Left colon (tissue), 2 donors: ENCODE results near the gene ISL2. TPM values are rescaled to one million over a fixed set of nuclear protein-coding genes. Genes with fewer than 3 reads are reported as not detected.
"Not testable (repeated sequence)": the region's sequence is repeated elsewhere in the genome, so short reads cannot be mapped to it uniquely, and the experiment has no call there.

Source experiments
- ATAC-seq: fragments of 200-7000 bp; cut with Tn5 transposase; one replicate; pipeline ENCODE4 v1.9.1; 2020; ENCODE audit warnings: mild to moderate bottlenecking, moderate library complexity
- DNase-seq, 2 donors: peaks; one replicate each; pipeline ENCODE4 v3.0.0-alpha.2; 2020
- intact Hi-C, 2 donors: fragments of 100-400 bp; cut with DNase I in 1 of 2; cut with micrococcal nuclease in 1 of 2; formaldehyde crosslinking; loops; one replicate each; pipeline versions ENCODE4 v1.11.2 to v1.14.0; 2022; cut with DNase I, micrococcal nuclease
- long read RNA-seq: library from polyadenylated mRNA; unstranded; transcript quantifications from one replicate; pipeline ENCODE4 v2.0.0, GENCODE V29; 2021
- total RNA-seq, 2 donors: library from RNA; stranded (reverse); fragmentation: NEBNext Ultra II Directional; extraction: Animal tissue kit (Norgen Biotek cat#: 25700); gene quantifications; one replicate each; pipeline ENCODE4 v1.2.1, GENCODE V29; 2021
- donor health status: DM: no; HTN: no; CAD: no.
- donor health status: DM: yes; HTN: yes; CAD: no.

Gene ISL2
- total RNA-seq: under 1 TPM; 0.24 to 0.95 TPM
- long read RNA-seq, partial matches to known transcripts: 0 of 1 reads
- long read RNA-seq, other reads (novel, unspliced or antisense): 1 of 1 reads

DNA sequence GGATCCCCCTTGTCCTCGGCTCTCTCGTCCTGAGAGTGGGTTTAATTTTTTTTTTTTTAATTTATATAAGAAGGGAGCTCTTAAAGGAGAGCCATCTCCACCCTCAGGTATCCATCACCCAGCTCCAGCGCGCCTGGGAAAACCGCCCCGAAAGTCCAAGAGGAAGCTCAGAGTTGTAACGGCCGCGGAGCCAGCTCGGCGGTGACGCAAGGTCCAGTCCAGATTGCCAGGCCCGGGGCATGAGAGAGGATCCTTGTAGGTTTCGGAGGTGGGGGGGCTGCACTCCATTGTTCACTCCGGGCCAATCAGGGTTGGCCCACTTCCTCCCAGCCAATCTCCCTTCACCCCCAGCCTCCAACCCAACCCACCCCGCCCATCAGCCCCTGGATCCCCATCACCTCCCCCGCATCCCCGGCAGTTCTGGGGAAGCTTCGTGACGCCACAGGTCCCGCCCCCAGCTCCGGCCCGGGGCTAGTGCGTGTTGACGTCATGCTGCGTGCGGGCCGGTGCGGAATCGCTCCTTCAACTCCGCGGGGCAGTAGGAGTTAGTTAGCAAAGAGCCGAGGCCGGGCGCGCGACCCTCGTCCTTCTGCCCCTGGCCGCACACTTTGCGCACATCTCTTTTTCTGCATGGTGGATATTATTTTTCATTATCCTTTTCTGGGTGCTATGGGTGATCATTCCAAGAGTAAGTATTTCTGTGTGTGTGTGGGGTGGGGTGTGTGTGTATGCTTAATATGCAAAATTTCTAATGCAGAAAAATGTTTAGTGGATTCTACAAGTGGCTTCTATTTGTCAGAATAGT, at the start of gene ISL2:
Gene ISL2 (plus strand): TSS at position 520 of the 805 bp plus-strand sequence. CDS start 111 bp downstream, at position 631.
- intact Hi-C loops: no loop called here
- ATAC-seq (peak; percentile 12), DNase-seq (peak; percentile 79 to 81)

DNA sequence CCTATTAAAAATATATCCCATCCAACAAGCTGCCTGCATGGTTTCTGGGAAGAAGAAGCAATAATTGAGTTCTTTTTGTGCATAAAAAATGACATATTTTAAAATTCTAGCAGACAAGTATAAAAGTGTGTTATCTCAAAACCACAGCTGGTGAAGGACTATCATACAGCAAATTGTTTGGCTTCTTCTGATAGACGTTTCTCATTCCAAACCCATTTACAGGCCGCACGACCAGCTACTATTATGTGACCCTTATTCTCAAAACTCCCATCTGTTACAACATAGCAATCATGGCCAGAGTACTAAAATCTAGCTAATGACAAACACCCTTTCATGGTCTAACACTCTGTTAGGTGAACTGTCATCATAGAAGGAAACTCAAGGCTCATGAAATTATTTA, 47.0 kb upstream of the ISL2 start:
- intact Hi-C loops: no loop called here
- DNase-seq (no peak), ATAC-seq (no peak)

DNA sequence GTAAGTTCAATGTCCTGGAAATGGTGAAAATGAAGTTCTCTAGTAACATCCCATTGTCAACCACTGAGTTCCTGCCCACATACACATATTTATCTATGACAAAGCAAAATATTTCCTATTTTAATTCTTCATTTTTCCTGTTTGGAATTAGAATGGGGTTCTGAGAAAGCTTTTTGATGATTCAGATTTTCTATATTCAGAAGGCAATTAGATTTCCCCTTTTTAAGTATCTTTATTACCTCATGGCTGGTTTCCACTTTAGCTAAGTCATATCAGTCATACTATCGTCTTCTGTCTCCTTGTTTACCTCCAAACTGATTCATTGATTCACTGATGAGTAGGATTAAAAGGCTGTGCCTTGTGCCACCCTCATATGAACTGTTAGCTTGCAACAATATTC, 43.2 kb upstream of the ISL2 start:
- ATAC-seq (no peak), DNase-seq (no peak)
- intact Hi-C loops: no loop called here

DNA sequence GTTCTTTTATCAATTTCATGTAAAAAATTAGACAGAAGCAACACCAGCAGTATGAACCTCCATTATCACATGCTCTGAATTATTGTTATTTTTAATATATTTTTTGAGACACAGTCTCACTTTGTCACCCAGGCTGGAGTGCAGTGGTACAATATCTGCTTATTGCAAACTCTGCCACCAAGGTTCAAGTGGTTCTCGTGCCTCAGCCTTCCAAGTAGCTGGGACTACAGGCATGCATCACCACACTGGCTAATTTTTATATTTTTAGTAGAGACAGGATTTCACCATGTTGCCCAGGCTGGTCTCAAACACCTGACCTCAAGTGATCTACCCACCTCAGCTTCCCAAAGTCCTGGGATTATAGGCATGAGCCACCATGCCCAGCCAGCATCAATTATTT, 42.1 kb upstream of the ISL2 start:
- ATAC-seq, intact Hi-C loops, DNase-seq: not testable (repeated sequence)

DNA sequence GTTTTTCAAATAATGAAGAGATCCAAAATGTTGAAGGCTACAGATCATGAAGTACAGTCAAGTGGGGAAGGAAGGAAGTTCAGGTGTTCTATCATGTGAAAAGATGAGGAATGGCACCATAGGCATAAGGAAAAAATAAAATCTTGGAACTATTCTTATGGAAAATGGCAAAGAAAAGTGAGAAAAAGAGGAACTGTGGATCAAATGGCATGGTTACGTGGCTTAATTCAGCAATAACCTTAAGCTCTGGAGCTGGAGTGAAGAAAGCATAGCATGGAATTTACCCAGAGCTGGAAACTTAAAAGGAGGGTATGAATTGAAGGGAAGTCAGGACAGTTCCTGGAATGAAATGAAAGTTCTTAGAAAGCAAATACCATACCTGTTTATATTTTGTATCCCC, 39.7 kb upstream of the ISL2 start:
- ATAC-seq (no peak), DNase-seq (no peak)
- intact Hi-C loops: no loop called here

DNA sequence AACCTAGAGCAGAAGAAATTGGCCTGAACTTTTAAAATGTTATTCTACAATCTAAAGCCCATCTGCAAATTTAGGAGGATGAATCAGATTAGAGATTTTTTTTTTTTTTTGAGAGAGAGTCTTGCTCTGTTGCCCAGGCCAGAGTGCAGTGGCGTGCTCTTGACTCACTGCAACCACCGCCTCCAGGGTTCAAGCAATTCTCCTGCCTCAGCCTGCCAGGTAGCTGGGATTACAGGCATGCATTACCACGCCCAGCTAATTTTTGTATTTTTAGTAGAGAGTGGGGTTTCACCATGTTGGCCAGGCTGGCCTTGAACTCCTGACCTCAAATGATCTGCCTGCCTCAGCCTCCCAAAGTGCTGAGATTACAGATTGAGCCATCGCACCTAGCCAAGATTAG, 38.6 kb upstream of the ISL2 start:
- DNase-seq, intact Hi-C loops, ATAC-seq: not testable (repeated sequence)

DNA sequence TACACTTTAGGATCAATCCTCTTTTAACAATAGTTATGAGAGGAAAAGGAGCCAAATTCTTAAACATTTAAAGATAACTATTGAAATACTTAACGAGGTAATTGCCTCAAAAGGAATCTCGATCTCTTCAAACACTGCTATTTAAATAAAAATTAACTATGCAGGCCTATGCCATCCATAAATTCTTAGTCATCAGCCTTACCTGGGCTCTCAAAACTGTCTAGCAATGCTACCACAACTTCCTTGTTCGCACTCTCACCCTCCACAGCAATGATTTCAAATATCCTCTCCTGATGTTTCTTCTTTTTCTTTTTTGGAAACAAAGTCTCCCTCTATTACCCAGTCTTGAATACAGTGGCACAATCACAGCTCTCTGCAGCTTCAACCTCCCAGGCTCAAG, 37.6 kb upstream of the ISL2 start:
- ATAC-seq (peak; percentile 95), DNase-seq (no peak)
- intact Hi-C loops: no loop called here

DNA sequence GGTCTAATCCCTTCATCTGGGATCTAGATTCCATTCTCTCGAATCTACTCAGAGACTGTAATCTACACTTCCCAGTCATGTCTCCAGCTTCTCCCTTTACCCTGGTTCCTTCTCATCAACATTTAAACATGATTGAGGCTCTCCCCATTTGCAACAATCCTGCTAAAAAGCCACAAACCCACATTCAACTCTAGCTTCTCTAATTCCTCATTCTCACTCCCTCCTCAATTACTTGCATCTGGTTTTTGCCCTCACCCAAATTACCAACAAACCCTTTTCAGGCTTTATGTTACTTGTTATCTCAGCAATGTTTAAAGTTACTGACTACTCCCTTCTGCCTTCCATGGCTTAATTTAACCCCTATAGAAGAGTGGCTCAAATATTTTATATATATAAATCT, 36.8 kb upstream of the ISL2 start:
- DNase-seq (no peak), ATAC-seq (no peak)
- intact Hi-C loops: no loop called here

DNA sequence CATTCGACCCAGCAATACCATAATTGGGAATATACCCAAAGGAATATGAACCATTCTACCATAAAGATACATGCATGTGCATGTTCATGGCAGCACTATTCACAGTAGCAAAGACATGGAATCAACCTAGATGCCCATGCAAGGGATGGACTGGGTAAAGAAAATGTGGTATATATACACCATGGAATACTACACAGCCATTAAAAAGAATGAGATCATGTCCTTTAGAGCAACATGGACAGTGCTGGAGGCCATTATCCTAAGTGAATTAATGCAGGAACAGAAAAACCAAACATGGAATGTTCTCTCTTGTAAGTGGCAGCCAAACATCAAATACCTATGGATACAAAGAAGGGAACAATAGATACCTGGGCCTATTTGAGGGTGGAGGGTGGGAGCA, 32.7 kb upstream of the ISL2 start:
- ATAC-seq (no peak), DNase-seq (no peak)
- intact Hi-C loops: no loop called here

DNA sequence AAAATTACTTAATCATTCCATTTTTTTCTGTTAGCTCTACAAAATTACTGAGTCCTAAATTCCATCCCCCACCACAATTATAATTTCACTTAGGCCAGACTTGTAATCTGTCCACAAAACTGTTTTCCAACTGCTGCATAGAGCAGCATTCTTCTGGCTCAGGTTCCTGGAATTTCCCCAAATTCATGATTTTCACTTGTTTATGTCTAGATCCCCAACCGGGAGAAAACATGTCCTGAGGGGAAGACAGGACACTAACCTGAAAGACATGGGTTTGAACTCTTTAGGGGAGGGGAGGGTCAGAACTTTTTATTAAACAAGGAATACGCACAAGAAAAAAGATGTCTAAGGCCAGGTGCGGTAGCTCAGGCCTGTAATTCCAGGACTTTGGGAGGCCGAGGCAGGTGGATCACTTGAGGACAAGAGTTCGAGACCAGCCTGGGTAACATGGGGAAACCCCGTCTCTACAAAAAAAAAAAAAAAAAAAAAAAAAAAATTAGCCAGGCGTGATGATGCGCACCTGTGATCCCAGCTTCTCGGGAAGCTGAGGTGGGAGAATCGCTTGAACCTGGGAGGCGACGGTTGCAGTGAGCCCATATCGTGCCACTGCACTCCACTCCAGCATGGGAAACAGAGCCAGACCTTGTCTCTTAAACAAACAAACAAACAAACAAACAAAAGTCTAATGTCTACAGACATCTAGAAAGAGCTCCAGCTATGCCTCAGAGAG, 26.8 kb upstream of the ISL2 start:
- intact Hi-C loops: no loop called here
- DNase-seq (no peak), ATAC-seq (no peak)

DNA sequence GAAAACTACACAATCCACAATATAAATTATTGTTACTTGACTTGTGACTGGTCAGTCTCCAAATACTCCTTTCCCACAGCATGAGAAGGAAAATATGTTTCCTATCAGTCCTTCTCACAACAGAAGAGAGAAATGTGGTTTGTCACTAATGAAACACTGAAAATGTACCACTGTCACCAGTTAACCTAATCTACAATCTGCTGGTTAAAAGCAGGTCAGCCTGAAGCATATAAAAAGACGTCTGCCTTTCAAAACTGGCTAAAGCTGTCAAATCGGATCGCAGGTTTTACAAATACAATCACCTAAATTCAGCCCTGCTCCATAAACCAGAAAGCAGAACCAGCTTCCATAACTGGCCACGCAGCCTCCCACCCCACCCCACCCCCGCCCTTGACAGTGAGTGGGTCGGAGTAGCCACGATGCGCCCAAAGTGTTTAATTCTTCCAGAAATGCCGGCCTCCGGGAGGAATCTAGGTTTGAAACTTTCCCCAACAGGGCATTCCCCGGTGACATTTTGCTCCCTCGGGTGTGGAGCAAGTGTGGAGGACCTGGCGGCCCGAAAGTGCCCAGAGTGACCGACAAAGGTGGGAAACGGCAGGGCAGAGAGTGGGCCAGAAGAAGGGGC, 26.0 kb upstream of the ISL2 start:
- DNase-seq (no peak), ATAC-seq (peak; percentile 25)
- intact Hi-C loops: no loop called here

DNA sequence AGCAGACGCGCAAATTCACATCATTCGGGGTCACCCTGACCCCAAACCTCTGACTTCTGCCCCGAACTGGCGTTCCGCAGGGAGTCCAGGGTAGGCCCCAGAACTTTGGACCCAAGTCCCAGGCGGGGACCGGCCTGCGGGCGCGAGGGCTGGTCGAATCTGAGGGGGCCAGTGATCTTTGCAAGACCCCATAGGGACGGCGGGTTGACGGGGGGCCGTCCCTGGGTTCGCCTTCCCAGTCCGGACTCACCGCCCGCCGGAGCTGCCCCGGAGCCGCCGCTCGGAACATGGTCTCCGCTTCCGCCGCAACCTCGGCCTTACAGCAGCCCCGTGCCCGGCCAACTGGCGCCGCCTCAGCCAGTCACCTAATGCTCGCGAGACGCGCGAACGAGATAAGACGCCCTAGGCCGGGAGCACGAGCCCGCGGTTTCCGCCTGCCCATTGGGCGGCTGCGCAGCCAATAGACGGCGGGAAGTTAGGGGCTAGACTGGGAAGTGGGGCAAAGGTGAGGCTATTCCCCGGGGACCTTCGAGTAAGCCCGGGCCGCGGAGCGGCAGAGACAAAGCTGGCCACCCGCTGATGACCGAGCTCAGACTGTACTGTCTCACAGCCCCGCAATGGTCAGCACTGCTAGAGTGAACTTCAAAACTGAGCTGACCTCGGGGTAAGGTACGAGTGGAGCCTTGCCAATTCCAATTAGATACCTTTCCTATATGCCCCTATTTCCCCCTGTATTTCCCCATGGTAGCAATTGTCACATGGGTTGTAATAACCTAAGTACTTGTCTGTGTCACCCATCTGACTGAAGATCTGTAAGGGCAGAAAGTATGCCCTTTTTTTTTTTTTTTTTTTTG, 25.2 kb upstream of the ISL2 start, which contains the start of gene ETFA:
Gene ETFA (minus strand): TSS at position 370 of the 854 bp plus-strand sequence. CDS start 81 bp downstream, at position 289.
- intact Hi-C loops: no loop called here
- peak; percentile 97 for ATAC-seq
- DNase-seq: peak; percentile 98 to 99

DNA sequence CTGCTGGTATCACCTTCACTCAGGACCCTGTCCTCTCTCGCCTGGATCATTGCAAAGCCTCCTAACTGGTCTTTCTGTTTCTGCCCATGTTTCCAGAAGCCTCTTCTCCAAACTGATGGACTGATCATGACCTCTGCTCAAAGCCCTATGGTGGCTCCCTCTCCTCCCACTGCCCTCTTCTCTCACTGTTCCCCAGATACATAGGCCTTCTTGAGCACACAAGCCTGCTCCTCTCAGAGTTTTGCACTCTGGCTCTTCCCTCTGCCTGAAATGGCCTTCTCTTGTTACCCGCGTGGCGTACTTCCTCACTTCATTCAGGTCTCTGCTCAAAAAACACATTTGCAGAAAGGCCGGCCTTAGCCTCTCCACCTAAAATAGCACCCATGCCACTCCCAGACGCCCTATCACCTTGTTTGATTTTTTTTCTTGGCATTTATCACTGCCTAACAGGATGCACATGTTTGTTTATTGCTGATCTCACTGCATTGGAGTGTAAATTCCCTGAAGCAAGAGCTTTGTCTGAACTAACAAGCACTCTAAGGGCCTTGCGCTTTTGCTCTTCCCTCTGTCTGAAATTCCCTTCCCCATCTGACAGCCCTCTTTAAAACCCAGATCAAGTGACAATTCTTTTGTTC, 23.9 kb upstream of the ISL2 start:
- ATAC-seq (no peak), DNase-seq (no peak)
- intact Hi-C loops: no loop called here

DNA sequence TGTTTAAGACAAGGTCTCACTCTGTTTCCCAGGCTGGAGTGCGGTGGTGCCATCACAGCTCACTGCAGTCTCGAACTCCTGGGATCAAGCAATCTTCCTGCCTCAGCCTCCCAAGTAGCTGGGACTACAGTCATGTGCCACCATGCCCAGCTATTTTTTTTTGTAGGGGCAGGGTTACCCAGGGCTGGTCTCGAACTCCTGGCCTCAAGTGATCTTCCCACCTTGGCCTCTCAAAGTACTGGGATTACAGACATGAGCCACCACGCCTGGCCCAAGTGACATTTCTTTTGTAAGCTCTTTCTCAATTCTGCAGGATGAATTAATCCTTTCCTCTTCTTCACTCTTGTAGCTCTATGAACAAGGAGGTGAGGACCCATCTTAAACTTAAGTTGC, 23.4 kb upstream of the ISL2 start:
- intact Hi-C loops, DNase-seq, ATAC-seq: not testable (repeated sequence)

DNA sequence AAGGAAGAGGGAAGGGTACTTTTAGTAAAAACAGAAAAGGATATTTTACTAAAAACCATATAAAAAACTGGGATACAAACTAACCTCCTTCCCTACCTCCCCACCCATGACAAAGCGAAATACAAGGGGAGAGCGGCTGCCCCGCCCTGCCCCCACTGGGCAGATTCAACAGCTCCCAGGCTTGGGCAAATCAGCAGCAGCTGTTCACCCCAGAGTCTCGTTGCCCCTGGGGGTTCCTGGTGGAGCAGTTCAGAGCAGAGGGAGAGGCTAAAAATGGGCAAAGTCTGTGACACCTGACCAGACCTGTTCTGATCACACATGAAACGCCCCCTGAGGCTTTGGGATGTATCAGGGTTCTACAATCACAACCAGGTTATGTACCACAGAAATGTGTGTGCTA, 22.8 kb upstream of the ISL2 start:
- intact Hi-C loops: no loop called here
- ATAC-seq: no peak
- no peak for DNase-seq

DNA sequence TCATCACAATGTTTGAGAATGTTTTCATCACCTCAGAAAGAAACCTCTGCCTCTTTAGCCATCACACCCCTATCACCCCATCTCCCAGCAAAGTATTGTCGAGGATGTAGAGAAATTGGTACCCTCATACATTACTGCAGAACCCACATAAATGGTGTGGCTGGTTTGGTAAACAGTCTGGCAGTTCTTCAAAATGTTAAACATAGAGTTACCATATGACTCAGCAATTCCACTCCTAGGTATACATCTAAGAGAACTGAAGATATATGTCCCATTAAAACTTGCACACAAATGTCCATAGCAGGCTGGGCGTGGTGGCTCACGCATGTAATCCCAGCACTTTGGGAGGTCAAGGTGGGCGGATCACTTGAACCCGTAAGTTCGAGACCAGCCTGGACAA, 16.6 kb upstream of the ISL2 start:
- intact Hi-C loops: loop anchor here in 1 of 2 donors (10.0 kb wide), 1 partner anchor 85 kb away; no protein-coding TSS in a partner anchor
- DNase-seq: no peak
- no peak for ATAC-seq

DNA sequence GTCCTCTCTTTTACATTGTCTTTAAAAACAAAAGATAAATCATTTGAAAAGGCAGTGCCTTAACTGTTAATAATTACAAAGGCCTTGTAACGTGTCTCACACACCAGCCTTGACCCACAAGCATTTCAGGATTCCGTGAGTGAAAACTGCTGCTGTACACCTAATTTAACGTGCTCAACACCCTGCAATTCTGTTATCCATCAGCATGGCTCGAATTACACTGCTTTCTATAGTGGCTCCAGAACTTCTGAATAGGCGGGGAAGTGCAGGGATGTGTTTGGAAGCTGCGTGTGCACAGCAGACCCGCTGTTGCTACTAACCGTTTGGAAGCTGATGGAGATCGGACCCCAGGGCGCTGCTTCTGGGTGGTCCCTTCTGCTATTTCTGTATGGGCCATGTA, 15.4 kb upstream of the ISL2 start:
- ATAC-seq: no peak
- DNase-seq: no peak
- intact Hi-C loops: loop anchor here in 1 of 2 donors (10.0 kb wide), 1 partner anchor 86 kb away; no protein-coding TSS in a partner anchor

DNA sequence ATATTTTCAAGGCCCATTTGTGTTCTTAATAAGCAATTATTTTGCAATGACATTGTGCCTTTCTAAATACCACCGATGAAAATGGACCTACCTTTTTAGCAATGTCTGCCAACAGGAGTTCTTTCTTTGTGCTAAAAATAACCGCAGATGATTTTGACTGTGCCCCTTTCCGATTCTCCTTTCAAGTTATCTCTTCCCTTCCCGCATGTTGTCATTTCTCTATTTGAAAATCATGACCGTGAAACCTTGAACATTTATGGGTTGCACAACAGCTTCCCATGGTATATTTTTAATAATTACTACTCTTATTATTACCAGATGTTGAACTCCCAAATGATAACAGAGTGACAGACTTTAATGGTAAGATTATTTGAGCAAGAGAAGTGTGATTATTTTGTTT, 15.0 kb upstream of the ISL2 start:
- no peak for ATAC-seq
- intact Hi-C loops: loop anchor here in 1 of 2 donors (10.0 kb wide), 1 partner anchor 87 kb away; no protein-coding TSS in a partner anchor

More for the DNA sequence above, 15.0 kb upstream of the ISL2 start:
- DNase-seq: no peak
